MM.1S (cell line): ENCODE data around the gene PRSS36.
A peak's percentile ranks its signal among the peaks of the same experiment; 100 is the strongest.
"Not testable (repeated sequence)": the region's sequence is repeated elsewhere in the genome, so short reads cannot be mapped to it uniquely, and the experiment has no call there.

ENCODE experiments used
- DNase-seq: peaks from one replicate; pipeline ENCODE4 v3.0.0-alpha.2; 2015
- H2AFZ ChIP-seq: fragments of 300-600 bp; sonication (generic); 2 replicates; pipeline ENCODE4 v1.6.0; 2016; ENCODE audit warnings: antibody characterized with exemption, low read length
- H3F3A ChIP-seq: fragments of 300-600 bp; sonication (generic); 2 replicates; pipeline ENCODE4 v1.6.1; 2016; ENCODE audit warnings: mild to moderate bottlenecking, antibody characterized with exemption, low read length, moderate library complexity, mixed read lengths; ENCODE audit not compliant: insufficient read depth
- H3K27ac ChIP-seq: fragments of 300-600 bp; sonication (generic); 2 replicates; pipeline ENCODE4 v1.5.1; 2016; ENCODE audit warnings: mild to moderate bottlenecking, low read length
- H3K27me3 ChIP-seq: fragments of 300-600 bp; sonication (generic); replicated peaks from 2 replicates; pipeline ENCODE4 v1.6.0; 2016; ENCODE audit warnings: low read length; ENCODE audit not compliant: insufficient read depth
- H3K36me3 ChIP-seq: fragments of 300-600 bp; sonication (generic); replicated peaks from 2 replicates; pipeline ENCODE4 v1.6.1; 2016; ENCODE audit warnings: mild to moderate bottlenecking, low read length, mixed read lengths; ENCODE audit not compliant: insufficient read depth
- H3K4me1 ChIP-seq: fragments of 300-600 bp; sonication (generic); 2 replicates; pipeline ENCODE4 v1.6.1; 2016; ENCODE audit warnings: low read length, mixed read lengths
- H3K4me2 ChIP-seq: fragments of 300-600 bp; sonication (generic); 2 replicates; pipeline ENCODE4 v1.6.0; 2016; ENCODE audit warnings: low read depth, low read length
- H3K4me3 ChIP-seq: fragments of 300-600 bp; sonication (generic); 2 replicates; pipeline ENCODE4 v1.5.1; 2016; ENCODE audit warnings: low read length, mixed read lengths
- H3K79me2 ChIP-seq: fragments of 300-600 bp; sonication (generic); 2 replicates; pipeline ENCODE4 v1.6.1; 2016; ENCODE audit warnings: mixed run types, low read length, mixed read lengths
- H3K9ac ChIP-seq: fragments of 300-600 bp; sonication (generic); 2 replicates; pipeline ENCODE4 v1.6.1; 2016; ENCODE audit warnings: low read length, mixed read lengths
- H3K9me2 ChIP-seq: fragments of 300-600 bp; sonication (generic); replicated peaks from 2 replicates; pipeline ENCODE4 v1.6.1; 2016; ENCODE audit warnings: mild to moderate bottlenecking, low read length, mixed read lengths; ENCODE audit not compliant: insufficient read depth
- H3K9me3 ChIP-seq: fragments of 300-600 bp; sonication (generic); replicated peaks from 2 replicates; pipeline ENCODE4 v1.6.1; 2016; ENCODE audit warnings: mild to moderate bottlenecking, low read length, mixed read lengths; ENCODE audit not compliant: insufficient read depth
- H4K20me1 ChIP-seq: fragments of 300-600 bp; sonication (generic); 2 replicates; pipeline ENCODE4 v1.6.1; 2016; ENCODE audit warnings: mild to moderate bottlenecking, low read length, moderate library complexity, mixed read lengths; ENCODE audit not compliant: insufficient read depth
- EZH2 ChIP-seq: fragments of 300-600 bp; sonication (generic); optimal IDR thresholded peaks from 2 replicates; pipeline ENCODE3; 2017; ENCODE audit warnings: low read depth, mild to moderate bottlenecking, antibody characterized with exemption, low read length, mixed read lengths
- EZH2phosphoT487 ChIP-seq: fragments of 300-600 bp; sonication (generic); IDR thresholded peaks from 2 replicates; pipeline ENCODE4 v1.6.1; 2018; ENCODE audit warnings: antibody characterized with exemption, low read length
- TF ChIP-seq, protein P1 (sequence below): fragments of 300-600 bp; sonication (generic); IDR thresholded peaks from 2 replicates; pipeline ENCODE4 v1.5.1; 2016; ENCODE audit warnings: antibody characterized with exemption, low read length, mixed read lengths

The PRSS36 gene

DNA sequence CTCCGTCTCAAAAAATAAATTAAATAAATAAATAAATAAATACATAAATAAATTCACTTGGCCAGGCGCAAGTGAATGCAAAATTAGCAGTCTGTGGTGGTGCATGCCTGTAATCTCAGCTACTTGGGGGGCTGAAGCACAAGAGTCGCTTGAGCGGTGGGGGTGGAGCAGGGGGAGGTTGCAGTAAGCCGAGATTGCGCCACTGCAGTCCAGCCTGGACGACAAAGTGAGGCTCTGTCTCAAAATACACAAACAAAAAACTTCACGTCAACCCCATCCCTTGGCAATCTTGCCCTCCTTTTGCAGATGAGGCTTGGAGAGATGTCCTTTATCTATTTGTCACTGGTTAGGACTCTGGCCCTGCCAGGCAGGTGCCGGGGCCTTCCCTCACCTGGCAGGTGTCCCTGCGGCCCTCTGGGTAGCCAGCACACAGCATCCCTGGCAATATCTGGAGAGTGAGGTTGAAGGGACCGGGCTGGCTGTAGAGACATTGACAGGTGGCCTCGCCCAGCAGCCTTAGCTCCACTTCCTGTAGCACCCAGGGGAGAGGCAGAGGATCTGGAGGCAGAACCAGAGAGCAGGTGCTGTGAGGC is 4.4 kb downstream of the PRSS36 start:
- H3K9me3 ChIP-seq, result no peaks in the 10 kb centered on the region
- no peak overlapping the region for H3K9ac ChIP-seq
- H2AFZ ChIP-seq, result no peak overlapping the region
- H4K20me1 ChIP-seq, result no peaks in the 10 kb centered on the region
- H3K4me3 ChIP-seq, result no peak overlapping the region
- H3K27me3 ChIP-seq, result peaks cover 41% of the 10 kb centered on the region
- peaks cover 8% of the 10 kb centered on the region for H3K4me1 ChIP-seq
- H3K27ac ChIP-seq, result no peak overlapping the region
- H3F3A ChIP-seq, result no peaks in the 10 kb centered on the region
- no peak overlapping the region for H3K4me2 ChIP-seq
- no peaks in the 10 kb centered on the region for H3K36me3 ChIP-seq
- no peaks in the 10 kb centered on the region for H3K79me2 ChIP-seq
- DNase-seq, result no peak
- H3K9me2 ChIP-seq, result no peaks in the 10 kb centered on the region
- TF ChIP-seq EZH2phosphoT487 (no peak), EZH2 (no peak)
- TF ChIP-seq, protein P1, sequence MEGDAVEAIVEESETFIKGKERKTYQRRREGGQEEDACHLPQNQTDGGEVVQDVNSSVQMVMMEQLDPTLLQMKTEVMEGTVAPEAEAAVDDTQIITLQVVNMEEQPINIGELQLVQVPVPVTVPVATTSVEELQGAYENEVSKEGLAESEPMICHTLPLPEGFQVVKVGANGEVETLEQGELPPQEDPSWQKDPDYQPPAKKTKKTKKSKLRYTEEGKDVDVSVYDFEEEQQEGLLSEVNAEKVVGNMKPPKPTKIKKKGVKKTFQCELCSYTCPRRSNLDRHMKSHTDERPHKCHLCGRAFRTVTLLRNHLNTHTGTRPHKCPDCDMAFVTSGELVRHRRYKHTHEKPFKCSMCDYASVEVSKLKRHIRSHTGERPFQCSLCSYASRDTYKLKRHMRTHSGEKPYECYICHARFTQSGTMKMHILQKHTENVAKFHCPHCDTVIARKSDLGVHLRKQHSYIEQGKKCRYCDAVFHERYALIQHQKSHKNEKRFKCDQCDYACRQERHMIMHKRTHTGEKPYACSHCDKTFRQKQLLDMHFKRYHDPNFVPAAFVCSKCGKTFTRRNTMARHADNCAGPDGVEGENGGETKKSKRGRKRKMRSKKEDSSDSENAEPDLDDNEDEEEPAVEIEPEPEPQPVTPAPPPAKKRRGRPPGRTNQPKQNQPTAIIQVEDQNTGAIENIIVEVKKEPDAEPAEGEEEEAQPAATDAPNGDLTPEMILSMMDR, result no peak

GRCh38 chr16:31144418-31144817 is 5.4 kb downstream of the PRSS36 start:
- H2AFZ ChIP-seq, H3K36me3 ChIP-seq, H3F3A ChIP-seq, H3K9ac ChIP-seq, DNase-seq, H3K79me2 ChIP-seq, H3K4me3 ChIP-seq, H3K9me3 ChIP-seq, H4K20me1 ChIP-seq, H3K4me1 ChIP-seq, H3K9me2 ChIP-seq, H3K27ac ChIP-seq, H3K4me2 ChIP-seq: not testable (repeated sequence)
- H3K27me3 ChIP-seq, result peaks cover 41% of the 10 kb centered on the region

GRCh38 chr16:31143694-31144148 is 6.1 kb downstream of the PRSS36 start:
- Histone ChIP-seq H3K9me3 (no peaks in the 10 kb centered on the region), H3F3A (no peaks in the 10 kb centered on the region), H3K4me1 (peaks cover 8% of the 10 kb centered on the region), H3K9ac (no peak overlapping the region), H3K4me2 (no peak overlapping the region), H3K9me2 (no peaks in the 10 kb centered on the region), H3K36me3 (no peaks in the 10 kb centered on the region), H2AFZ (no peak overlapping the region), H3K27ac (no peak overlapping the region), H3K79me2 (no peaks in the 10 kb centered on the region), H4K20me1 (no peaks in the 10 kb centered on the region), H3K4me3 (no peak overlapping the region), H3K27me3 (peaks cover 41% of the 10 kb centered on the region)
- no peak for DNase-seq
- no peak for TF ChIP-seq EZH2phosphoT487
- TF ChIP-seq EZH2, result no peak
- TF ChIP-seq, protein P1, result no peak

DNA sequence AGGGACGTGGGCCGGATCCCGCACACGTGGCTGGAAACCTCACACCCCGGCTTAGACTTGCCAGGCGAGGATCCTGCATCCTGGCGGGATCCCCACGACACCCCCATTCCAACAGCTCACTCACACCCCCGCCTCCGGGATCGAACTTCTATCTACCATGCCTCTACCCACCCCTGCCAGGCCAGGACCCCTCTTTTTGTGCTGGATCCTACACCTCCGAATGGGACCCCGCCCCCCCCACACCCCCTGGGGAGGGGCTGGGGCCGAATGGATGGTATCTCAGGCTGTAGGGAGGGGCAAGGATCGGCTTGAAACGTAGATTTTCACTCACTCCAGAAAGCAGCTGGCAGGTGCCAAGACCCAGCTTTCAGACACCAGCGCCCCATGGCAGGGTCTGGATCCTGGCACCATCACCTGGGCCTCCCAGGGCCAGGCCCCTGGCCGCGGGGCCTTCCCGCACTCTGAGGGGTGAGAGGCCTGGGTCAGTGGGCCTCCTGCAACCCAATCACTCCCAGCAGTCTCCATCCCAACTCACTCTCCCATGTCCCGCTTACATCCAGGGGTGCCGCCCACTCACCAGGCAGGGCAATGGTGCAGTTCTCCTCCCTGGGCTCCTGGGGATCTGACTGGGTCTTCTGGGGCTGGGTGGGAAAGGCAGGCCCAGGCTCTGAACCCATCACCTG is 6.7 kb downstream of the PRSS36 start:
- TF ChIP-seq, protein P1, result no peak
- TF ChIP-seq EZH2phosphoT487 (no peak), EZH2 (no peak)
- H3K4me2 ChIP-seq, result peak overlapping the region; percentile 76
- no peak overlapping the region for H3K27ac ChIP-seq
- no peaks in the 10 kb centered on the region for H4K20me1 ChIP-seq
- H3K27me3 ChIP-seq, result peaks cover 41% of the 10 kb centered on the region
- no peaks in the 10 kb centered on the region for H3K36me3 ChIP-seq
- no peaks in the 10 kb centered on the region for H3F3A ChIP-seq
- peak overlapping the region; percentile 45; the same call in 1 of the 2 replicates for H3K4me3 ChIP-seq
- no peaks in the 10 kb centered on the region for H3K9me2 ChIP-seq
- H3K9me3 ChIP-seq, result no peaks in the 10 kb centered on the region
- H3K9ac ChIP-seq, result no peak overlapping the region
- H2AFZ ChIP-seq, result peak overlapping the region; percentile 77; the same call in 1 of the 2 replicates
- peaks cover 8% of the 10 kb centered on the region for H3K4me1 ChIP-seq
- H3K79me2 ChIP-seq, result no peaks in the 10 kb centered on the region
- no peak for DNase-seq
